Dorsolateral prefrontal cortex (tissue), 118 donors: ENCODE measurements around the gene USP17L21. TPM values are rescaled to one million over a fixed set of nuclear protein-coding genes. Genes with fewer than 3 reads are reported as not detected.

ENCODE experiments used
- total RNA-seq, 120 experiments: library from RNA; stranded (reverse); gene quantifications; one replicate each; pipeline versions ENCODE4 v1.2.3 to v1.2.4, GENCODE V29; 2022

The USP17L21 gene
- total RNA-seq, 120 experiments from 2014 or later = not detected

Other genes starting within 250 kb of the USP17L21 start
- gene FAM90A26, start 92.5 kb upstream of the USP17L21 start, total RNA-seq = under 1 TPM in 2 of 120 experiments, not detected in 118; 0.19 to 0.24 TPM
- not detected for gene USP17L10, start 52.2 kb upstream of the USP17L21 start, total RNA-seq
- gene USP17L11, start 47.5 kb upstream of the USP17L21 start, total RNA-seq = under 1 TPM in 1 of 120 experiments, not detected in 119; 0.28 TPM
- not detected for gene USP17L12, start 42.7 kb upstream of the USP17L21 start, total RNA-seq
- gene USP17L13, start 38.0 kb upstream of the USP17L21 start, total RNA-seq = not detected
- not detected for gene USP17L15, start 28.5 kb upstream of the USP17L21 start, total RNA-seq
- gene USP17L17, start 19.0 kb upstream of the USP17L21 start, total RNA-seq = not detected
- gene USP17L18, start 14.2 kb upstream of the USP17L21 start, total RNA-seq = not detected
- not detected for gene USP17L19, start 9.5 kb upstream of the USP17L21 start, total RNA-seq
- under 1 TPM in 1 of 120 experiments, not detected in 119; 0.24 TPM for gene USP17L20, start 4.7 kb upstream of the USP17L21 start, total RNA-seq
- gene USP17L22, start 4.7 kb downstream of the USP17L21 start, total RNA-seq = not detected
- not detected for gene USP17L24, start 62.3 kb downstream of the USP17L21 start, total RNA-seq
- not detected for gene USP17L25, start 67.0 kb downstream of the USP17L21 start, total RNA-seq
- gene USP17L26, start 71.8 kb downstream of the USP17L21 start, total RNA-seq = not detected
- not detected for gene USP17L5, start 76.5 kb downstream of the USP17L21 start, total RNA-seq
- gene USP17L27, start 81.3 kb downstream of the USP17L21 start, total RNA-seq = not detected
- gene USP17L28, start 86.0 kb downstream of the USP17L21 start, total RNA-seq = not detected
- not detected for gene USP17L29, start 90.8 kb downstream of the USP17L21 start, total RNA-seq
- gene USP17L30, start 100.3 kb downstream of the USP17L21 start, total RNA-seq = not detected
- gene DEFB131A, start 181.5 kb downstream of the USP17L21 start, total RNA-seq = not detected